ENCODE results near the gene LYRM9. TPM values are rescaled to one million over a fixed set of nuclear protein-coding genes. Genes with fewer than 3 reads are reported as not detected.

Gene LYRM9
- total and polyA plus RNA-seq, 11 donors: 3.9 to 25.2 (median 9.7) TPM

DNA sequence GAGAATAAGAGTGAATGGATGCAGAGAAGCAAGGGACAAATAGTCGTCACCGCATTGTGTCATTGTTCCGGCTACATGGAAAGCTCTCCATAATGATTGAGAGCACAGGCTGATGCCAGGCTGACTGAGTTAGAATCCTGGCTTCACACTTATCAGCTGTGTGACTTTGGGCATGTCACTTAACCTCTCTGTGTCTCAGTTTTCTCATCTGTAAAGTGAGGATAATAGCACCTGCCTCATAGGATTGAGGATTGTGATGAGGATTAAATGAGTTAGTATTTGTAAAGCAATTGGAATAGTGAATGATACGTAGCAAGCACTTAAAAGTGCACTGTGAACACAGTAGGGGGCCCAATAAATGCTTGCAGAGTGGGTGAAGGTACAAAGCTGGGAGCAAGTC, 45.7 kb upstream of the LYRM9 start:
- ATAC-seq (no peak), DNase-seq (no peak)
- intact Hi-C loops (cut with DNase I): loop anchor here in 2 of 10 donors (5.0 to 10.0 kb wide), 2 partner anchors 48 to 56 kb away; no protein-coding TSS in a partner anchor
- H3K36me3 ChIP-seq: no peaks in the 10 kb centered on the region
- H3K4me3 ChIP-seq: no peak overlapping the region
- H3K27ac ChIP-seq: no peak overlapping the region
- peaks cover 0 to 2% (median 0%) of the 10 kb centered on the region in 9 donors for H3K27me3 ChIP-seq
- peaks cover 0 to 3% (median 0%) of the 10 kb centered on the region in 12 donors for H3K9me3 ChIP-seq
- WGBS, 4 donors: 84 to 92% (median 88%) methylated on average over 4 of the region's 4 CpGs
- no peak for TF ChIP-seq POLR2A (IDR thresholded peaks at IDR 0.05)
- TF ChIP-seq, protein P1, sequence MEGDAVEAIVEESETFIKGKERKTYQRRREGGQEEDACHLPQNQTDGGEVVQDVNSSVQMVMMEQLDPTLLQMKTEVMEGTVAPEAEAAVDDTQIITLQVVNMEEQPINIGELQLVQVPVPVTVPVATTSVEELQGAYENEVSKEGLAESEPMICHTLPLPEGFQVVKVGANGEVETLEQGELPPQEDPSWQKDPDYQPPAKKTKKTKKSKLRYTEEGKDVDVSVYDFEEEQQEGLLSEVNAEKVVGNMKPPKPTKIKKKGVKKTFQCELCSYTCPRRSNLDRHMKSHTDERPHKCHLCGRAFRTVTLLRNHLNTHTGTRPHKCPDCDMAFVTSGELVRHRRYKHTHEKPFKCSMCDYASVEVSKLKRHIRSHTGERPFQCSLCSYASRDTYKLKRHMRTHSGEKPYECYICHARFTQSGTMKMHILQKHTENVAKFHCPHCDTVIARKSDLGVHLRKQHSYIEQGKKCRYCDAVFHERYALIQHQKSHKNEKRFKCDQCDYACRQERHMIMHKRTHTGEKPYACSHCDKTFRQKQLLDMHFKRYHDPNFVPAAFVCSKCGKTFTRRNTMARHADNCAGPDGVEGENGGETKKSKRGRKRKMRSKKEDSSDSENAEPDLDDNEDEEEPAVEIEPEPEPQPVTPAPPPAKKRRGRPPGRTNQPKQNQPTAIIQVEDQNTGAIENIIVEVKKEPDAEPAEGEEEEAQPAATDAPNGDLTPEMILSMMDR (IDR thresholded peaks at IDR 0.05): no peak
- no peaks in the 10 kb centered on the region for H3K4me1 ChIP-seq

- Histone ChIP-seq H3K4me3 (no peak overlapping the region), H3K4me1 (no peaks in the 10 kb centered on the region), H3K9me3 (peaks cover 0 to 8% (median 0%) of the 10 kb centered on the region in 12 donors), H3K36me3 (no peaks in the 10 kb centered on the region), H3K27me3 (peaks cover 0 to 2% (median 0%) of the 10 kb centered on the region in 9 donors), H3K27ac (no peak overlapping the region)
- intact Hi-C loops (cut with DNase I): loop anchor here in 2 of 10 donors (5.0 to 10.0 kb wide), 2 partner anchors 49 to 57 kb away; no protein-coding TSS in a partner anchor
- ATAC-seq: no peak
- no peak for DNase-seq
- TF ChIP-seq, protein P1 (IDR thresholded peaks at IDR 0.05): no peak
Observed at GRCh38 chr17:27938241-27938640, 45.1 kb upstream of the LYRM9 start.

GRCh38 chr17:27937025-27937546, 43.9 kb upstream of the LYRM9 start:
- intact Hi-C loops (cut with DNase I): loop anchor here in 2 of 10 donors (5.0 to 10.0 kb wide), 2 partner anchors 50 to 58 kb away; no protein-coding TSS in a partner anchor
- WGBS, 4 donors: 90 to 92% (median 90%) methylated on average over 8 of the region's 8 CpGs
- TF ChIP-seq POLR2A (IDR thresholded peaks at IDR 0.05): no peak
- TF ChIP-seq, protein P1 (IDR thresholded peaks at IDR 0.05): no peak

GRCh38 chr17:27930000-27930399, 36.8 kb upstream of the LYRM9 start:
- no peaks in the 10 kb centered on the region for H3K4me1 ChIP-seq
- ATAC-seq (no peak), DNase-seq (no peak)
- intact Hi-C loops (cut with DNase I): loop anchor here in 1 of 10 donors (10.0 kb wide), 1 partner anchor 65 kb away; no protein-coding TSS in a partner anchor
- WGBS, 4 donors: 55 to 72% (median 63%) methylated on average over 6 of the region's 6 CpGs
- no peaks in the 10 kb centered on the region for H3K36me3 ChIP-seq
- no peak overlapping the region for H3K27ac ChIP-seq
- no peak for TF ChIP-seq POLR2A (IDR thresholded peaks at IDR 0.05)
- TF ChIP-seq, protein P1 (IDR thresholded peaks at IDR 0.05): no peak
- H3K4me3 ChIP-seq: no peak overlapping the region
- H3K9me3 ChIP-seq: peaks cover 0 to 18% (median 0%) of the 10 kb centered on the region in 12 donors
- H3K27me3 ChIP-seq: no peaks in the 10 kb centered on the region

More at GRCh38 chr17:27937025-27937546, 43.9 kb upstream of the LYRM9 start:
- Histone ChIP-seq H3K4me1 (no peaks in the 10 kb centered on the region), H3K36me3 (no peaks in the 10 kb centered on the region), H3K27ac (no peak overlapping the region), H3K27me3 (peaks cover 0 to 2% (median 0%) of the 10 kb centered on the region in 9 donors), H3K4me3 (no peak overlapping the region), H3K9me3 (peaks cover 0 to 9% (median 0%) of the 10 kb centered on the region in 12 donors)
- no peak for ATAC-seq
- DNase-seq: no peak

All from heart left ventricle (tissue), 16 donors.